ENCODE results near the gene SRPK2.
"Not testable (repeated sequence)": the region's sequence is repeated elsewhere in the genome, so short reads cannot be mapped to it uniquely, and the experiment has no call there.

Gene SRPK2

DNA sequence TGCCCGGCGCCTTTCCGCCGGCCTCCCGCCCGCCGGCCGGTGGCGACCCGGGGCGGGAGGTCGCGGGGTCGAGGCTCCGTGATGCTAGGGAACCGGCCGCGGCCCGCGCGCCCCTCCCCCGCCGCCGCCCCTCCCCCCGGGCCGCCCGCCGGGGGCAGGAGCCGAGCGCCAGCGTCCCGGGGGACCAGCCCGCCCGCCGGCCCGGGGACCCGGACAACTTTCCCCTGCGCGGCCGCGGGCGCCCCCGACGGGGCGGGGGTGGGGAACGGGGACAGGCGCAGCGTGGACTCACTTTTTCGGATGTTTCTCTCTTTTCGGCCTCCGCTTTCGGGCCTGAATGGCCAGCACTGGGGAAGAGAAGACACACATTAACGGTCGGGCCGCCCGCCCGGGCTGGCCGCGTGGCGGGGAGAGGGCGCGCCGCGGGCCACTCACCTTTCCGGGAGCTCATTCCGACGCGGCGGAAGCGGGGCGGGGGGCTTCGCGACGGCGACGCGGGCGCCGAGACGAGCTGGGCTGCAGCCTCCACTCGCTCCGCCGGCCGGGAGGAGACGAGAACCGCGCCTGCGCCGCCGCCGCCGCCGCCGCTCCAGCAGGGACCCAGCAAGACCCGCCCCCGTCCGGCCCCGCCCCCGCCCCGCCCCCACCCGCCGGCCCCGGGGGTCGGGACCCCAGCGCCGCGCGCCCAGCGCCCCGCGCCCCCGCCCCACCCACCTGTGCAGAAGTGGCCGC, at the start of gene SRPK2:
Gene SRPK2 (minus strand): TSS at position 566 of the 732 bp plus-strand sequence.
- Mint-ChIP-seq H3K4me3 (peak within 1 kb of the TSS; percentile 100), H3K36me3 (peaks cover 7% of the 10 kb centered on the region), H3K9me3 (no peaks in the 10 kb centered on the region), H3K27me3 (no peaks in the 10 kb centered on the region), H3K4me1 (peaks cover 41% of the 10 kb centered on the region), H3K27ac (peak within 1 kb of the TSS; percentile 94)
- ATAC-seq: peak; percentile 87

DNA sequence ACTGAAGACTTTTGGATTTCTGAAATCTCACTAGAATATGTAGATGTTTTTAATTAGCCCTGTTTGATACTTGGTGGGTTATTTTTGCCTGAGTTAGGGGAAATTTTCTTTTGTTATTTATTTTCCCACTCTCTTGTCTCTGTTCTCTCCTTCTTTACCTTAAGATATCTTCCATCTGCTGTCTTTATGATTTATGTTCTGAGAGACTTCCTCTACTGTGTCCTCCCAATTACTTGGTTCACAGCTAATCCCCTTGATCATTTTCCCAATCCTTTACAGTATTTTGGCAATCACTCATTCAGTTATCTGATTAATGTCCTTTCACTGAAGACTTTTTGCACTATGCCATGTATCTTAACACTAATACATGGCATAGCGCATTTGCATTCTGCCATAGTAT, 49.5 kb upstream of the SRPK2 start:
- H3K4me1 Mint-ChIP-seq: no peaks in the 10 kb centered on the region
- ATAC-seq: no peak
- peaks cover 2% of the 10 kb centered on the region for H3K9me3 Mint-ChIP-seq
- H3K27me3 Mint-ChIP-seq: no peaks in the 10 kb centered on the region
- H3K36me3 Mint-ChIP-seq: no peaks in the 10 kb centered on the region
- H3K4me3 Mint-ChIP-seq: no peak overlapping the region
- no peak overlapping the region for H3K27ac Mint-ChIP-seq

DNA sequence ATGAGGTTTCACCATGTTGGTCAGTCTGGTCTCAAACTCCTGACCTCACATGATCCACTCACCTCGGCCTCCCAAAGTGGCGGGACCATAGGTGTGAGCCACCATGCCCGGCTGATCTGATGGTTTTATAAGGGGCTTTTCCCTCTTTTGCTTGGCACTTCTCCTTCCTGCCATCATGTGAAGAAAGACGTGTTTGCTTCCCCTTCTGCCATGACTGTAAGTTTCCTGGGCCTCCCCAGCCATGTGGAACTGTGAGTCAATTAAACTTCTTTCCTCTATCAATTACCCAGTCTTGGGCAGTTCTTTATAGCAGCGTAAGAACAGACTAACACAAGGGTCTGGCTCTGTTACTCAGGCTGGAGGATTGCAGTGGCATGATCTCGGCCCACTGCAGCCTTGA, 48.6 kb upstream of the SRPK2 start:
- H3K36me3 Mint-ChIP-seq, H3K27me3 Mint-ChIP-seq, H3K27ac Mint-ChIP-seq, H3K4me3 Mint-ChIP-seq, ATAC-seq, H3K4me1 Mint-ChIP-seq, H3K9me3 Mint-ChIP-seq: not testable (repeated sequence)

DNA sequence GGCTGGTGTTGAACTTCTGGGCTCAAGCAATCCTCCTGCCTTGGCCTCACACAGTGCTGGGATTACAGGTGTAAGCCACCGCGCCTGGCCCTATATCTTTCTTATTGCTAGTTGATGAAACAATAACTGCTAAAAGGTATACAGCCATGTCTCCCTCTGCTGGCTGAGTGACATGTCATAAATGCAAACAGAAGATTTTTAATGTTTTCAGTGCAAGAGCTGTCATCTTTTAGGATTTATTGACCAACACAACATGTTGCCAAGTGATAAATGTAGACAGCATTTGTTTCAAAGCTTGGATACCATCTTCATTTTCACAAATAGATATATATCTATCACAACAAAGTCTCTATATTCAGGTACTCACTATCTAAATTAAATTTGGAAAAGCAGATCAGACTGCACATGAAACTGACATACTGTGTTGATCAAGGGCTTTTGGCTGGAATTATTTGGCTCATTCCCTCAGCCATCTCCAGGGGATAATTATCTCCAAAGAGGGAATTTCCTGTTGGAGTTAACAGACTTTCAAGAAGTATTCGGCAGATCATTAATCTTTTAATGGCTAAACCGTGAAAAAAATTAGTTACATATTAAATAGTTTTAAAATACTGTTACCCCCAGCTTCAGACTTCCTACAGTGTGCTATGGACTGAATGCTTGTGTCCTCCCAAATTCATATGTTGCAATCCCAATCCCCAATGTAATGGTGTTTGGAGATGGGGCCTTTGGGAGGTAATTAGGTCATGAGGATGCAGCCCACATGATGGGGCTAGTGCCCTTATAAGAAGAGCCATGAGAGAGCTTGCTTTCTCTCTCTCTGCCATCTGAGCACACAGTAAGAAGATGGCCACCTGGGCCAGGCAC, 41.3 kb upstream of the SRPK2 start:
- Mint-ChIP-seq H3K27me3 (no peaks in the 10 kb centered on the region), H3K36me3 (no peaks in the 10 kb centered on the region), H3K27ac (peak overlapping the region; percentile 22), H3K4me3 (no peak overlapping the region), H3K4me1 (no peaks in the 10 kb centered on the region), H3K9me3 (no peaks in the 10 kb centered on the region)
- ATAC-seq: peak; percentile 43

DNA sequence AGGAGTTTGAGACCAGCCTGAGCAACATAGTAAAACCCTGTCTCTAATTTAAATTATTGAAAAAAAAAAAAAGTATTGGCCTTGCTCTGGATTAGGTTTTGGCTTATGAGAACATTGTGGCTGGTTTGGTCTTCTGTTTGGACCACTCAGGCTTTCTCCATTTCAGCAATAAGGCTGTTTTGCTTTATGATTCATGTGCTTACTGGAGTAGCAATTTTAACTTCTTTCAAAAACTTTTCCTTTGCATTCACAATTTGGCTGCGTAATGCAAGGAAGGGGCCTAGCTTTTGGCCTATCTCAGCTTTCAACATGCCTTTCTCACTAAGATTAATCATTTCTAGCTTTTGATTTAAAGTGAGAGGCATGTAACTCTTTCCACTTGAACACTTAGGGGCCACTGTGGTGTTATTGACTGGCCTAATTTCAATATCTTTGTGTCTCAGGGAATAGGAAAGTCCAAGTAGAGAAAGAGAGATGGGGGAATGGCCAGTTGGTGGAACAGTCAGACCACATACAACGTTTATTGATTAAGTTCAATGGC, 38.0 kb upstream of the SRPK2 start:
- Mint-ChIP-seq H3K27ac (no peak overlapping the region), H3K9me3 (no peaks in the 10 kb centered on the region), H3K27me3 (no peaks in the 10 kb centered on the region), H3K4me3 (no peak overlapping the region), H3K4me1 (no peaks in the 10 kb centered on the region), H3K36me3 (no peaks in the 10 kb centered on the region)
- no peak for ATAC-seq

DNA sequence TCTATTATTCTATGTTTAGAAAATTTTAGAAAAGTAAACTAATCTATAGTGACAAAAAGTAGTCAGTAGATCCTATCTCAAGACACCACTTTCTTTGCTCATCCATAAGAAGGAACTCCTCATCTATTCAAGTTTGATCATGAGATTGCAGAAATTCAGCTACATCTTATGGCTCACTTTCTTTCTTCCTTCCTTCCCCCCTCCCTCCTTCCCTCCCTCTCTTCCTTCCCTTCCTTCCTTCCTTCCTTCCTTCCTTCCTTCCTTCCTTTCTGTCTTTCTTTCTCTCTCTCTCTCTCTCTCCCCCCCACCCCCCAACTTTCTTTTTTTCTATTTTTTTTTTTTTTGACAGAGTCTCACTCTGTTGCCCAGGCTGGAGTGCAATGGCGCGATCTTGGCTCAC, 35.3 kb upstream of the SRPK2 start:
- no peak overlapping the region for H3K27ac Mint-ChIP-seq
- H3K4me3 Mint-ChIP-seq: no peak overlapping the region
- H3K36me3 Mint-ChIP-seq: no peaks in the 10 kb centered on the region
- no peaks in the 10 kb centered on the region for H3K27me3 Mint-ChIP-seq
- no peaks in the 10 kb centered on the region for H3K9me3 Mint-ChIP-seq
- H3K4me1 Mint-ChIP-seq: peaks cover 12% of the 10 kb centered on the region
- ATAC-seq: no peak

DNA sequence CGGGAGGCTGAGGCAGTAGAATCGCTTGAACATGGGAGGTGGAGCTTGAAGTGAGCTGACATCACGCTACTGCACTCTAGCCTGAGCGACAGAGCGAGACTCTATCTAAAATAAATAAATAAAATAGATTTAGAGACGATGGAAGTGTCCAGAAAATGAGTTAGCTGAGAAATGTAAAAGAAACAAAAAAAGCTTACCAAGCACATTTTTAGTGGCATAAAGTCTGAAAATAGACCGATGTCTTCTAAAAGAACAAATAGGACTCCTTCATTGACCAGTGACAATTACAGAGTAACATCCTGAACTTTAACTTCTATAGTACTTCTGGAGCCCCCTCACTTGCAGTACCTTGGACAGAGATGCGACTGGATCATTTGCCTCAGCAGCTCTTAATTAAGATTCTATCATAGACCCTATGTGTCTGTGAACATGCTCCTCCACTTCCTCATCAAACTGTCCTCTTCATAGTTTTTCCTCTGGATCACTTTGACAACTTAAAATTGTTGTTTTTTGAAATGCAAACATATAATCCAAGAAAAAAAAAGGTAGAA, 25.2 kb upstream of the SRPK2 start:
- Mint-ChIP-seq H3K4me1 (no peaks in the 10 kb centered on the region), H3K9me3 (no peaks in the 10 kb centered on the region), H3K4me3 (no peak overlapping the region), H3K27ac (no peak overlapping the region), H3K27me3 (no peaks in the 10 kb centered on the region), H3K36me3 (no peaks in the 10 kb centered on the region)
- ATAC-seq: no peak

DNA sequence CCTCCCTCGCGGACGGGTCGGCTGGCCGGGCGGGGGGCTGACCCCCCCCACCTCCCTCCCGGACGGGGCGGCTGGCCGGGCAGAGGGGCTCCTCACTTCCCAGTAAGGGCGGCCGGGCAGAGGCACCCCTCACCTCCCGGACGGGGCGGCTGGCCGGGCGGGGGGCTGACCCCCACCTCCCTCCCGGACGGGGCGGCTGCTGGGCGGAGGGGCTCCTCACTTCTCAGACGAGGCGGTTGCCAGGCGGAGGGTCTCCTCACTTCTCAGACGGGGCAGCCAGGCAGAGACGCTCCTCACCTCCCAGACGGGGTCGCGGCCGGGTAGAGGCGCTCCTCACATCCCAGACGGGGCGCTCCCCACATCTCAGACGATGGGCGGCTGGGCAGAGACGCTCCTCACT, 22.1 kb upstream of the SRPK2 start:
- not testable (repeated sequence) for H3K4me1 Mint-ChIP-seq, H3K36me3 Mint-ChIP-seq, ATAC-seq, H3K9me3 Mint-ChIP-seq, H3K27me3 Mint-ChIP-seq, H3K4me3 Mint-ChIP-seq, H3K27ac Mint-ChIP-seq

DNA sequence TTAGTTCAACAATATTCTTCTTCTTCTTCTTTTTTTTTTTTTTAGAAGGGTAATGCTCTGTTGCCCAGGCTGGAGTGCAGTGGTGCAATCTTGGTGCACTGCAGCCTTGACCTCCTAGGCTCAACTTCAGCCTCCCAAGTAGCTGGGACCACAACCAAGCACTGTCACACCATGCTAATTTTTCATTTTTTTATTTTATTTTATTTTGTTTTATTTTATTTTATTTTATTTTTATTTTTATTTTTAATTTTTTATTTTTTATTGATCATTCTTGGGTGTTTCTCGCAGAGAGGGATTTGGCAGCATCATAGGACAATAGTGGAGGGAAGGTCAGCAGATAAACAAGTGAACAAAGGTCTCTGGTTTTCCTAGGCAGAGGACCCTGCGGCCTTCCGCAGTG, 21.1 kb upstream of the SRPK2 start:
- not testable (repeated sequence) for H3K27ac Mint-ChIP-seq, ATAC-seq, H3K27me3 Mint-ChIP-seq, H3K36me3 Mint-ChIP-seq, H3K4me1 Mint-ChIP-seq, H3K9me3 Mint-ChIP-seq, H3K4me3 Mint-ChIP-seq

DNA sequence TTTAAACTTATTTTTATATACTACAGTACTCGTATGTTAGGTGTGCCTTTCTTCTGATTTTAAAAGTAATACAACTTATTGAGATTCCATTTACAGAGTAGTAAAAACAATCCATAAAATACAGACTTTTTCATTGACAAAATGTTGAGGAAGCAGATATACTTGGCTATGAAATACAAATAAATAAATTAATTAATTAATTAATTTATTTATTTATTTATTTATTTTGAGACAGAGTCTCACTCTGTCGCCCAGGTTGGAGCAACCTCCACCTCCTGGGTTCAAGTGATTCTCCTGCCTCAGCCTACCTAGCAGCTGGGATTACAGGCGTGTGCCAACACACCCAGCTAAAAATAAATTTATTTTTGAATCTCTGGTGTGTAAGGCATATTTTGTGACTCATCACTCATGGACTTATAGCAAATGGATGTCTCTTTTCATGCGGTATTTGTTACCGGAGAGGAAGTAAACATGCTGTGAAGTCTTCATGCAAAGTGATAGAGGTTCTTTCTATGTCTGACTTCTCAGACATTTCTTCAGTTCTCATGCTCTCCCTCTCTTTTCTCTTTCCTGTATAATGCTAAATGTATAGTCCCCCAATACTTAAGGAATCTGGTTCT, 20.2 kb upstream of the SRPK2 start:
- Mint-ChIP-seq H3K4me1 (no peaks in the 10 kb centered on the region), H3K9me3 (no peaks in the 10 kb centered on the region)

DNA sequence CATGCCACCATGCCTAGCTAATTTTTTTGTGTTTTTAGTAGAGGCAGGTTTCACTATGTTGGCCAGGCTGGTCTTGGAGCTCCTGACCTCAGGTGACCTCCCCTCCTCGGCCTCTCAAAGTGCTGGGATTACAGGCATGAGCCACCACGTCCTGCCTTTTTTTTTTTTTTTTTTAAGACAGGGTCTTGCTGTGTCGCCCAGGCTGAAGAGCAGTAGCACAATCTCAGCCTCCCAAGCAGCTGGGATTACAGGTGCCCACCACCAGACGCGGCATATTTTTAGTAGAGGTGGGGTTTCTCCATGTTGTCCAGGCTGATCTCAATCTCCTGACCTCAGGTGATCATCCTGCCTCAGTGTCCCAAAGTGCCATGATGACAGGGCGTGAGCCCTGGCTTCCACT, 14.4 kb upstream of the SRPK2 start:
- Mint-ChIP-seq H3K36me3 (no peaks in the 10 kb centered on the region), H3K4me1 (no peaks in the 10 kb centered on the region), H3K9me3 (no peaks in the 10 kb centered on the region), H3K27ac (no peak overlapping the region), H3K27me3 (no peaks in the 10 kb centered on the region), H3K4me3 (no peak overlapping the region)
- ATAC-seq: no peak

More for the DNA sequence above, 20.2 kb upstream of the SRPK2 start:
- H3K27me3 Mint-ChIP-seq: no peaks in the 10 kb centered on the region
- no peaks in the 10 kb centered on the region for H3K36me3 Mint-ChIP-seq
- no peak overlapping the region for H3K27ac Mint-ChIP-seq
- no peak for ATAC-seq
- no peak overlapping the region for H3K4me3 Mint-ChIP-seq

DNA sequence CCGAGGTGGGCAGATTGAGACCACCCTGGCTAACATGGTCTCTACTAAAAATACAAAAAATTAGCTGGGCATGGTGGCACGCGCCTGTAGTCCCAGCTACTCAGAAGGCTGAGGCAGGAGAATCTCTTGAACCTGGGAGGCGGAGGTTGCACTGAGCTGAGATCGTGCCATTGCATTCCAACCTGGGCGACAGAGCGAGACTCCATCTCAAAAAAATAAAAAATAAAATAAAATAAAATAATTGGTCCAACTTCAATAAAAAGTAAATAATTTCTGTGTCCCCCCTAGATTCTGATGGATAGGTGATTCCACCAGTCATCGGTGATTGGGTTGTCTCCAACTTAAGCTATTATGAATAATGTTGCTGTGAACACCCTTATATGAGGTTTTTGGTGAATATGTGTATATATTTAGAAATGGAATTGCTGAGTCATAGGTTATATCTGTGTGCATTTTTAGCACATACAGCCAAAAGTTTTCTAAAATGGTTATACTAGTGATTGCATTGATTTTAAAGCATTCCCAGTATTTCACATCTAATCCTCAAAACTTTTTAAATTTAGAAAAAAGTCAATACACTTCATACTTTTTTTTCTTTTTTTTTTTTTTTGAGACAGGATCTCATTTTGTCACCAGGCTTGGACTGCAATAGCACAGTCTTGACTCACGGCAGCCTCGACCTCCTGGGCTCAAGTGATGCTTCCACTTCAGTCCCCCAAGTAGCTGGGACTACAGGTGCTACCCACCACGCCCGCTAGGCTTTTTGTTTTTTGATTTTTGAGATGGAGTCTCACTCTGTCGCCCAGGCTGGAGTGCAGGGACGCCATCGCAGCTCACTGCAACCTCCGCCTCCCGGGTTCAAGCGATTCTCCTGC, 13.7 kb upstream of the SRPK2 start:
- Mint-ChIP-seq H3K9me3 (no peaks in the 10 kb centered on the region), H3K36me3 (no peaks in the 10 kb centered on the region), H3K27ac (no peak overlapping the region), H3K4me1 (no peaks in the 10 kb centered on the region), H3K27me3 (no peaks in the 10 kb centered on the region), H3K4me3 (no peak overlapping the region)
- ATAC-seq: no peak

DNA sequence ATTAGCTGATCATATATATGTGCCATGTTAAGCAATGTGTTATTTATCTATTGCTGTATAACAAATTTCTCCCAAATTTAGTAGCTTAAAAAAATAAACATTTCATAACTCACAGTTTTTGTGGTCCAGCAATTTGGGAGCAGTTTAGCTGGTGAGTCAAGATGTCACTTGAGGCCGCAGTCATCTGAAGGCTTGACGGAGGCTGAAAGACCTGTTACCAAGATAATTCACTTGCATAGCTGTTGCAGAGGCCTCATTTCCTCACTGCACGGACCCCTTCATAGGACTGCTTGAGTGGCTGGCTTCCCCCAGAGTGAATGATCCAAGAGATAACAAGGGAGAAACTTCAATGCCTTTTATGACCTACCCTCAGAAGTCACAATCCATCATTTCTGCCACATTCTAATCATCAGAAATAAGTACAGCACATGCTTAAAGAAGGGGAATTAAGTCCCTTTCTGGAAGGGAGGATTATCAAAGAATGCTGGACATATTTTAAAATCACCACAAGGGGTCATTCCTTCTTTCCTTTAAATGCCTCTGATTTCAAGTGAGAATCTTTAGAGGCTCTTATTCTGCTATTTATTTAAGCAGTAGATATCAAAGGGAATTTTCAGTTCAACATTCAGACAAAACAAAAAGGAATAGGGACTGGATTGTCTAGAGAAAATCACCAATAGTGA, 10.5 kb upstream of the SRPK2 start:
- H3K4me3 Mint-ChIP-seq: no peak overlapping the region
- H3K27me3 Mint-ChIP-seq: no peaks in the 10 kb centered on the region
- H3K36me3 Mint-ChIP-seq: no peaks in the 10 kb centered on the region
- no peaks in the 10 kb centered on the region for H3K9me3 Mint-ChIP-seq
- peaks cover 7% of the 10 kb centered on the region for H3K4me1 Mint-ChIP-seq
- ATAC-seq: no peak
- H3K27ac Mint-ChIP-seq: no peak overlapping the region

DNA sequence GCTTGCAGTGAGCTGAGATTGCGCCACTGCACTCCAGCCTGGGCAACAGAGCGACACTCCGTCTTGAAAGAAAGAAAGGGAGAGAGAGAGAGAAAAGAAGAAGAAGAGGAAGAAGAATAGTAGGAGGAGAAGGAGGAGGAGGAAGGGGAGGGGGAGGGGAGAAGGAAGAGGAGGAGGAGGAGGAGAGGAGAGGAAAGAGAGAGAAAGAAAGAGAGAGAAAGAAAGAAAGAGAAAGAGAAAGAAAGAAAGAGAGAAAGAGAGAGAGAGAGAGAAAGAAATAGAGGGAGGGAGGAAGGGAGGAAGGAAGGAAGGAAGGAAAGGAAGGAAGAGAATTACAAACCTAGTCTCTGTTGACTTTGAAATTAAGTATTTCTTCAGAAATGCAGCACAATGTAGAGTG, 7.8 kb upstream of the SRPK2 start:
- Mint-ChIP-seq H3K27me3 (no peaks in the 10 kb centered on the region), H3K9me3 (no peaks in the 10 kb centered on the region), H3K4me1 (peaks cover 7% of the 10 kb centered on the region), H3K27ac (no peak overlapping the region), H3K4me3 (no peak overlapping the region), H3K36me3 (no peaks in the 10 kb centered on the region)
- ATAC-seq: no peak

Data from stimulated activated memory B cell treated with anti-CD40 and anti-IgM and Interleukin-4, amounts not matched to agents 10 μg/mL and 1 μg/mL and 100 μg/mL, for 72 hours (primary cell).